GM12878 (cell line): Measurements from ENCODE around the gene CNN2.

Experiments used
- ATF2 ChIP-seq: IDR thresholded peaks from 2 replicates; pipeline ENCODE4 v1.6.1; 2012; ENCODE audit warnings: low read length, inconsistent platforms
- NR2F1 ChIP-seq: fragments of 450-650 bp; conservative IDR thresholded peaks from 2 replicates; pipeline ENCODE4 v1.6.1; 2017; ENCODE audit warnings: mild to moderate bottlenecking
- POLR2A ChIP-seq: IDR thresholded peaks from 2 replicates; pipeline ENCODE4 v1.6.1; 2011; ENCODE audit warnings: low read depth, mild to moderate bottlenecking, low read length
- POLR2AphosphoS5 ChIP-seq: IDR thresholded peaks from 2 replicates; pipeline ENCODE4 v1.6.1; 2011; ENCODE audit warnings: mild to moderate bottlenecking, low read length, inconsistent platforms
- SRF ChIP-seq, 2 experiments: IDR thresholded peaks; 2 replicates each; pipeline ENCODE4 v1.6.1; 2011; ENCODE audit warnings: low read depth in 2 of 2, low read length in 2 of 2, mild to moderate bottlenecking in 1 of 2, moderate library complexity in 1 of 2

DNA sequence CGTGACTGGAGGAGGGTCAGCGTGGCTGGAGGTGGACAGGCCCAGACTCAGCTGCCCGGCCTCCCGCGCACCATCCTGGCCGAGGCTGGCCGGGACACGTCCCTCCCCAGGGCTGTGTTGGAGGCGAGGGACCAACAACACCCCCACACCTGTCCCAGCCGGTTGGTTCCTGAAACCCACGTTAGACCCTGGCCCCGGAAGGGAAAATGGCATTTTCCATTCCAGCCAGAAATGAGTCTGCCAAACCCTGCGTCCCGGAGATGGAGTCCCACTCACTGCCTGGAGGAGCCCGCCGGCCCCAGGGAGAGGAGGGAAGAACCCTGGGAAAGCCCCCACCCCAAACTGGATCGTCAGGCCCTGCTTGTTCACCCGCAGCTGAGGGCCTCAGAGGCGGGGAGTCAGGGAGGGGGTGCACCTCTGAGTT, 47.1 kb upstream of the CNN2 start:
- TF ChIP-seq POLR2A: peak; percentile 44; the same call in 1 of the 2 replicates
- no peak; the same call in 1 of the 2 replicates for TF ChIP-seq POLR2AphosphoS5
- no peak for TF ChIP-seq SRF (IDR thresholded peaks at IDR 0.05; ENCODE audit: low read depth in 2 of 2, low read length in 2 of 2)
- TF ChIP-seq NR2F1: no peak
- TF ChIP-seq ATF2: no peak
